Astrocyte (in vitro differentiated cells and primary cell): ENCODE data around the gene EDARADD.

Source experiments
- EZH2 ChIP-seq: IDR thresholded peaks from 2 replicates; pipeline ENCODE4 v1.6.1; 2012; ENCODE audit warnings: mild to moderate bottlenecking, low read length, inconsistent platforms; ENCODE audit not compliant: insufficient read depth
- TF ChIP-seq, protein P1 (sequence below): IDR thresholded peaks from 2 replicates; pipeline ENCODE4 v1.5.1; 2011; ENCODE audit warnings: low read depth, mild to moderate bottlenecking, inconsistent platforms, low read length, moderate library complexity; ENCODE audit not compliant: insufficient read depth

DNA sequence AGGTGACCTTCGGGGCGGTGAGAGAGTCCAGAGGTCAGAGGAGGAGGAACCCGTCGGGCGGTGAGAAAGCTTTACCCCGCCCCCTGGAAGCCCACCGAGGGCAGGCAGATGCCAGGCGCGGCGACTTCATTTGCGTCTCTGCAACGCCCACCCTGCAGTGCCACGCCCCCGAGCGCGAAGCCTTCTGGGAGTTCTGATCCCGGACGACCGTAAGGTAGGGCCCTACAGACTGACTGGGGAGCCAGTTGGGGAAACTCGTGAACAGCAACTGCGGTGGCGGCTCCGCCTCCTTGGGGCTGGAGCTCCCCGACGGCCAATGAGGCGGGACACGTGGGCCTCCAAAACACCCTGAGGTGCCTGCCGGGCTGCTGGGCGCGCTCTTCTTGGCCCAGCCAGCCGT lies 46.0 kb upstream of the EDARADD start:
- TF ChIP-seq, protein P1, sequence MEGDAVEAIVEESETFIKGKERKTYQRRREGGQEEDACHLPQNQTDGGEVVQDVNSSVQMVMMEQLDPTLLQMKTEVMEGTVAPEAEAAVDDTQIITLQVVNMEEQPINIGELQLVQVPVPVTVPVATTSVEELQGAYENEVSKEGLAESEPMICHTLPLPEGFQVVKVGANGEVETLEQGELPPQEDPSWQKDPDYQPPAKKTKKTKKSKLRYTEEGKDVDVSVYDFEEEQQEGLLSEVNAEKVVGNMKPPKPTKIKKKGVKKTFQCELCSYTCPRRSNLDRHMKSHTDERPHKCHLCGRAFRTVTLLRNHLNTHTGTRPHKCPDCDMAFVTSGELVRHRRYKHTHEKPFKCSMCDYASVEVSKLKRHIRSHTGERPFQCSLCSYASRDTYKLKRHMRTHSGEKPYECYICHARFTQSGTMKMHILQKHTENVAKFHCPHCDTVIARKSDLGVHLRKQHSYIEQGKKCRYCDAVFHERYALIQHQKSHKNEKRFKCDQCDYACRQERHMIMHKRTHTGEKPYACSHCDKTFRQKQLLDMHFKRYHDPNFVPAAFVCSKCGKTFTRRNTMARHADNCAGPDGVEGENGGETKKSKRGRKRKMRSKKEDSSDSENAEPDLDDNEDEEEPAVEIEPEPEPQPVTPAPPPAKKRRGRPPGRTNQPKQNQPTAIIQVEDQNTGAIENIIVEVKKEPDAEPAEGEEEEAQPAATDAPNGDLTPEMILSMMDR, result no peak
- no peak for TF ChIP-seq EZH2
